DOHH2 (cell line): Measurements from ENCODE around the gene PNPLA7.
"Not testable (repeated sequence)": the region's sequence is repeated elsewhere in the genome, so short reads cannot be mapped to it uniquely, and the experiment has no call there.

Source experiments
- H3F3A ChIP-seq: fragments of 200-600 bp; sonication (generic), shearing (Covaris generic); 2 replicates; pipeline ENCODE4 v1.6.0; 2016; ENCODE audit warnings: antibody characterized with exemption, mild to moderate bottlenecking; ENCODE audit not compliant: control insufficient read depth, insufficient read depth
- H3K27ac ChIP-seq: fragments of 200-600 bp; sonication (generic); 2 replicates; pipeline ENCODE4 v1.5.1; 2014; ENCODE audit warnings: low read depth, mild to moderate bottlenecking, low read length, moderate library complexity
- H3K27me3 ChIP-seq: fragments of 200-600 bp; sonication (generic); 2 replicates; pipeline ENCODE4 v1.6.1; 2014; ENCODE audit warnings: mild to moderate bottlenecking, low read length, mixed read lengths; ENCODE audit not compliant: control insufficient read depth
- H3K36me3 ChIP-seq: fragments of 200-600 bp; sonication (generic); 2 replicates; pipeline ENCODE4 v1.6.1; 2014; ENCODE audit warnings: mild to moderate bottlenecking, low read length, moderate library complexity, mixed read lengths; ENCODE audit not compliant: control insufficient read depth
- H3K4me1 ChIP-seq: fragments of 200-600 bp; sonication (generic); 2 replicates; pipeline ENCODE4 v1.6.1; 2014; ENCODE audit warnings: mild to moderate bottlenecking, low read length, mixed read lengths; ENCODE audit not compliant: control insufficient read depth
- H3K4me2 ChIP-seq: fragments of 200-600 bp; sonication (generic); 2 replicates; pipeline ENCODE4 v1.6.0; 2014; ENCODE audit warnings: mild to moderate bottlenecking, low read length, moderate library complexity
- H3K4me3 ChIP-seq: fragments of 200-600 bp; sonication (generic); 2 replicates; pipeline ENCODE4 v1.5.1; 2014; ENCODE audit warnings: mild to moderate bottlenecking, low read length, mixed read lengths
- H3K79me2 ChIP-seq: fragments of 200-600 bp; sonication (generic); 2 replicates; pipeline ENCODE4 v1.6.1; 2014; ENCODE audit warnings: mild to moderate bottlenecking, low read length, mixed read lengths; ENCODE audit not compliant: control insufficient read depth
- H3K9me2 ChIP-seq: fragments of 200-600 bp; sonication (generic); replicated peaks from 2 replicates; pipeline ENCODE4 v1.6.1; 2014; ENCODE audit warnings: mild to moderate bottlenecking, low read length, mixed read lengths; ENCODE audit not compliant: control insufficient read depth
- H3K9me3 ChIP-seq: fragments of 200-600 bp; sonication (generic); 2 replicates; pipeline ENCODE4 v1.6.1; 2014; ENCODE audit warnings: antibody characterized with exemption, low read length, mixed read lengths; ENCODE audit not compliant: control insufficient read depth, insufficient read depth
- H4K20me1 ChIP-seq: fragments of 200-600 bp; sonication (generic); 2 replicates; pipeline ENCODE4 v1.6.0; 2014; ENCODE audit warnings: low read depth, mild to moderate bottlenecking, antibody characterized with exemption, low read length, moderate library complexity; ENCODE audit not compliant: control insufficient read depth, insufficient read depth
- CTCF ChIP-seq: fragments of 200-600 bp; sonication (generic); IDR thresholded peaks from one replicate; pipeline ENCODE4 v1.5.1; 2014; ENCODE audit warnings: antibody characterized with exemption, mild to moderate bottlenecking, low read depth, low read length; ENCODE audit not compliant: poor library complexity, severe bottlenecking
- EZH2phosphoT487 ChIP-seq: fragments of 200-600 bp; sonication (generic); IDR thresholded peaks from 2 replicates; pipeline ENCODE4 v1.6.1; 2017; ENCODE audit warnings: borderline replicate concordance, mild to moderate bottlenecking, antibody characterized with exemption, low read length, moderate library complexity, mixed read lengths

PNPLA7 gene

GRCh38 chr9:137555179-137555578 is 5.0 kb upstream of the PNPLA7 start:
- Histone ChIP-seq H3K27ac (no peak overlapping the region), H3F3A (peaks cover 11% of the 10 kb centered on the region), H3K27me3 (no peaks in the 10 kb centered on the region), H3K4me1 (peaks cover 13% of the 10 kb centered on the region), H3K9me2 (no peaks in the 10 kb centered on the region), H3K36me3 (peaks cover 63% of the 10 kb centered on the region), H3K4me2 (no peak overlapping the region), H3K79me2 (peaks cover 22% of the 10 kb centered on the region), H4K20me1 (no peaks in the 10 kb centered on the region), H3K9me3 (no peaks in the 10 kb centered on the region), H3K4me3 (no peak overlapping the region)
- TF ChIP-seq EZH2phosphoT487 (no peak), CTCF (no peak)

- Histone ChIP-seq H3K79me2 (peaks cover 22% of the 10 kb centered on the region), H3K9me3 (no peaks in the 10 kb centered on the region), H3K9me2 (no peaks in the 10 kb centered on the region), H3K27me3 (no peaks in the 10 kb centered on the region), H3K4me1 (peaks cover 21% of the 10 kb centered on the region), H3K36me3 (peaks cover 55% of the 10 kb centered on the region), H3K27ac (no peak overlapping the region), H3K4me2 (no peak overlapping the region), H3K4me3 (no peak overlapping the region), H4K20me1 (no peaks in the 10 kb centered on the region), H3F3A (peaks cover 17% of the 10 kb centered on the region)
- TF ChIP-seq CTCF (no peak), EZH2phosphoT487 (no peak)
Observed at GRCh38 chr9:137554349-137554748, 4.1 kb upstream of the PNPLA7 start.

- Histone ChIP-seq H3K4me1 (peaks cover 28% of the 10 kb centered on the region), H3F3A (peaks cover 17% of the 10 kb centered on the region), H3K79me2 (peaks cover 22% of the 10 kb centered on the region), H3K36me3 (peaks cover 54% of the 10 kb centered on the region)
- not testable (repeated sequence) for H3K27ac ChIP-seq, H3K4me3 ChIP-seq, H3K4me2 ChIP-seq, H3K9me2 ChIP-seq, H3K9me3 ChIP-seq, H4K20me1 ChIP-seq, H3K27me3 ChIP-seq
Observed at GRCh38 chr9:137553654-137554053, 3.5 kb upstream of the PNPLA7 start.

GRCh38 chr9:137552022-137552768 is 2.0 kb upstream of the PNPLA7 start:
- H3F3A ChIP-seq: peaks cover 17% of the 10 kb centered on the region
- peaks cover 33% of the 10 kb centered on the region for H3K79me2 ChIP-seq
- H4K20me1 ChIP-seq: no peaks in the 10 kb centered on the region
- H3K4me2 ChIP-seq: peak overlapping the region; percentile 69
- H3K36me3 ChIP-seq: peaks cover 44% of the 10 kb centered on the region
- H3K27ac ChIP-seq: peak overlapping the region; percentile 50
- TF ChIP-seq EZH2phosphoT487 (no peak), CTCF (no peak)
- peak overlapping the region; percentile 88 for H3K4me3 ChIP-seq
- H3K4me1 ChIP-seq: peaks cover 43% of the 10 kb centered on the region
- H3K9me2 ChIP-seq: no peaks in the 10 kb centered on the region
- H3K9me3 ChIP-seq: no peaks in the 10 kb centered on the region
- H3K27me3 ChIP-seq: no peaks in the 10 kb centered on the region
